ENCODE results near the gene ALDH8A1. TPM values are rescaled to one million over a fixed set of nuclear protein-coding genes. Genes with fewer than 3 reads are reported as not detected.

The ALDH8A1 gene
- total RNA-seq, 1 donor from 2014 or later, result 0.41 TPM

- Histone ChIP-seq H4K20me1 (ENCODE audit: insufficient read depth, low read length) (no peaks in the 10 kb centered on the region), H3K36me3 (ENCODE audit: insufficient read depth, low read length) (no peaks in the 10 kb centered on the region), H3K4me3 (ENCODE audit: insufficient read depth, low read depth, low read length) (no peak overlapping the region), H3K4me2 (ENCODE audit: low read length) (no peak overlapping the region), H3K9me3 (ENCODE audit: insufficient read depth, low read depth, low read length) (no peaks in the 10 kb centered on the region), H3K4me1 (ENCODE audit: insufficient read depth, low read length) (peaks cover 7% of the 10 kb centered on the region), H2AFZ (ENCODE audit: low read depth, low read length) (no peak overlapping the region), H3K27ac (ENCODE audit: low read depth, low read length) (no peak overlapping the region), H3K27me3 (ENCODE audit: insufficient read depth, low read length) (no peaks in the 10 kb centered on the region), H3K79me2 (ENCODE audit: insufficient read depth, low read length) (no peaks in the 10 kb centered on the region), H3K9ac (ENCODE audit: low read length) (no peak overlapping the region)
- no peak overlapping the region for H3K4me3 Mint-ChIP-seq (ENCODE audit: unreplicated experiment)
- no peaks in the 10 kb centered on the region for H3K9me3 Mint-ChIP-seq (ENCODE audit: unreplicated experiment)
- H3K36me3 Mint-ChIP-seq (ENCODE audit: low read depth, unreplicated experiment), result peaks cover 5% of the 10 kb centered on the region
- FAIRE-seq, result no peak
- no peak overlapping the region for H3K27ac Mint-ChIP-seq (ENCODE audit: unreplicated experiment)
- no peak for DNase-seq (ENCODE audit: low read depth)
- TF ChIP-seq, protein P1, sequence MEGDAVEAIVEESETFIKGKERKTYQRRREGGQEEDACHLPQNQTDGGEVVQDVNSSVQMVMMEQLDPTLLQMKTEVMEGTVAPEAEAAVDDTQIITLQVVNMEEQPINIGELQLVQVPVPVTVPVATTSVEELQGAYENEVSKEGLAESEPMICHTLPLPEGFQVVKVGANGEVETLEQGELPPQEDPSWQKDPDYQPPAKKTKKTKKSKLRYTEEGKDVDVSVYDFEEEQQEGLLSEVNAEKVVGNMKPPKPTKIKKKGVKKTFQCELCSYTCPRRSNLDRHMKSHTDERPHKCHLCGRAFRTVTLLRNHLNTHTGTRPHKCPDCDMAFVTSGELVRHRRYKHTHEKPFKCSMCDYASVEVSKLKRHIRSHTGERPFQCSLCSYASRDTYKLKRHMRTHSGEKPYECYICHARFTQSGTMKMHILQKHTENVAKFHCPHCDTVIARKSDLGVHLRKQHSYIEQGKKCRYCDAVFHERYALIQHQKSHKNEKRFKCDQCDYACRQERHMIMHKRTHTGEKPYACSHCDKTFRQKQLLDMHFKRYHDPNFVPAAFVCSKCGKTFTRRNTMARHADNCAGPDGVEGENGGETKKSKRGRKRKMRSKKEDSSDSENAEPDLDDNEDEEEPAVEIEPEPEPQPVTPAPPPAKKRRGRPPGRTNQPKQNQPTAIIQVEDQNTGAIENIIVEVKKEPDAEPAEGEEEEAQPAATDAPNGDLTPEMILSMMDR (IDR thresholded peaks at IDR 0.05; ENCODE audit: insufficient read depth, low read depth, low read length), result no peak
- no peak for TF ChIP-seq EZH2 (IDR thresholded peaks at IDR 0.05; ENCODE audit: insufficient read depth, low read length)
- H3K4me1 Mint-ChIP-seq (ENCODE audit: low read depth, unreplicated experiment), result no peaks in the 10 kb centered on the region
- peaks cover 6% of the 10 kb centered on the region for H3K27me3 Mint-ChIP-seq (ENCODE audit: low read depth, unreplicated experiment)
These were observed 21.6 kb downstream of the ALDH8A1 start for GRCh38 chr6:134928151-134928900.

DNA sequence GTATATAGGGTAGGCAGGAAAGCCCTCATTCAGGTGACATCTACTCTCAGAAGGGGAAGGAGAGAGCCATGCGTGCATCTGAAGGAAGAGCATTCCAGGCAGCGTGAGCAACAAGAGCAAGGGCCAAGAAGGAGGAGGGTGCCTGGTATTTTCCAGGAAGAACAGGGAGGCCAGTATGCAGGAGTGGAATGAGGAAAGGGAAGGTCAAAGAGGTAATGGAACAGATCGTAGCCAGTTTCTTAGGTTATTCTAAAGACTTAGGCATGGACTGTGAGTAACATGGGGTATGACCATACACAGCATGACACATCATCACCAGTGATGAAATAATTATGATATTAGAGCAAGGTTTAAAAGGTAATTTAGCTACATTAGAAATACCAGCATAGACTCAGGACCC is 24.1 kb downstream of the ALDH8A1 start:
- Histone ChIP-seq H3K4me1 (ENCODE audit: insufficient read depth, low read length) (peaks cover 7% of the 10 kb centered on the region), H3K27me3 (ENCODE audit: insufficient read depth, low read length) (no peaks in the 10 kb centered on the region), H3K4me2 (ENCODE audit: low read length) (no peak overlapping the region), H4K20me1 (ENCODE audit: insufficient read depth, low read length) (no peaks in the 10 kb centered on the region), H3K9ac (ENCODE audit: low read length) (no peak overlapping the region), H3K4me3 (ENCODE audit: insufficient read depth, low read depth, low read length) (no peak overlapping the region), H3K36me3 (ENCODE audit: insufficient read depth, low read length) (no peaks in the 10 kb centered on the region), H2AFZ (ENCODE audit: low read depth, low read length) (no peak overlapping the region), H3K27ac (ENCODE audit: low read depth, low read length) (no peak overlapping the region), H3K9me3 (ENCODE audit: insufficient read depth, low read depth, low read length) (no peaks in the 10 kb centered on the region), H3K79me2 (ENCODE audit: insufficient read depth, low read length) (no peaks in the 10 kb centered on the region)
- Mint-ChIP-seq H3K4me1 (ENCODE audit: low read depth, unreplicated experiment) (no peaks in the 10 kb centered on the region), H3K27ac (ENCODE audit: unreplicated experiment) (no peak overlapping the region), H3K9me3 (ENCODE audit: unreplicated experiment) (no peaks in the 10 kb centered on the region), H3K36me3 (ENCODE audit: low read depth, unreplicated experiment) (peaks cover 5% of the 10 kb centered on the region), H3K4me3 (ENCODE audit: unreplicated experiment) (no peak overlapping the region), H3K27me3 (ENCODE audit: low read depth, unreplicated experiment) (peaks cover 6% of the 10 kb centered on the region)
- TF ChIP-seq, protein P1 (IDR thresholded peaks at IDR 0.05; ENCODE audit: insufficient read depth, low read depth, low read length), result no peak
- no peak for TF ChIP-seq EZH2 (IDR thresholded peaks at IDR 0.05; ENCODE audit: insufficient read depth, low read length)
- DNase-seq (ENCODE audit: low read depth) (peak; percentile 75), FAIRE-seq (no peak)

GRCh38 chr6:134921721-134922261 is 28.1 kb downstream of the ALDH8A1 start:
- Mint-ChIP-seq H3K27me3 (ENCODE audit: low read depth, unreplicated experiment) (peaks cover 6% of the 10 kb centered on the region), H3K9me3 (ENCODE audit: unreplicated experiment) (peaks cover 3% of the 10 kb centered on the region), H3K4me3 (ENCODE audit: unreplicated experiment) (no peak overlapping the region), H3K36me3 (ENCODE audit: low read depth, unreplicated experiment) (peaks cover 4% of the 10 kb centered on the region), H3K27ac (ENCODE audit: unreplicated experiment) (no peak overlapping the region), H3K4me1 (ENCODE audit: low read depth, unreplicated experiment) (no peaks in the 10 kb centered on the region)
- Histone ChIP-seq H3K4me2 (ENCODE audit: low read length) (no peak overlapping the region), H3K9ac (ENCODE audit: low read length) (no peak overlapping the region), H2AFZ (ENCODE audit: low read depth, low read length) (no peak overlapping the region), H3K4me3 (ENCODE audit: insufficient read depth, low read depth, low read length) (no peak overlapping the region), H3K4me1 (ENCODE audit: insufficient read depth, low read length) (peaks cover 7% of the 10 kb centered on the region), H3K27ac (ENCODE audit: low read depth, low read length) (no peak overlapping the region), H4K20me1 (ENCODE audit: insufficient read depth, low read length) (no peaks in the 10 kb centered on the region), H3K9me3 (ENCODE audit: insufficient read depth, low read depth, low read length) (no peaks in the 10 kb centered on the region), H3K27me3 (ENCODE audit: insufficient read depth, low read length) (no peaks in the 10 kb centered on the region), H3K36me3 (ENCODE audit: insufficient read depth, low read length) (no peaks in the 10 kb centered on the region), H3K79me2 (ENCODE audit: insufficient read depth, low read length) (no peaks in the 10 kb centered on the region)
- no peak for FAIRE-seq
- DNase-seq (ENCODE audit: low read depth), result peak; percentile 13
- no peak for TF ChIP-seq EZH2 (IDR thresholded peaks at IDR 0.05; ENCODE audit: insufficient read depth, low read length)
- TF ChIP-seq, protein P1 (IDR thresholded peaks at IDR 0.05; ENCODE audit: insufficient read depth, low read depth, low read length), result no peak
